Measurements from ENCODE around the gene RNF130. TPM values are rescaled to one million over a fixed set of nuclear protein-coding genes. Genes with fewer than 3 reads are reported as not detected.
A peak's percentile ranks its signal among the peaks of the same experiment; 100 is the strongest.

Gene RNF130
- total and polyA plus RNA-seq, 2 of the 13 experiments (the other 11 are each of a cell fraction or from before 2014, with no cell fraction given) = 28.2 to 28.3 TPM

GRCh38 chr5:180071531-180072255 is at the start of gene RNF130 (continued):
- peak; percentile 67; the same call in 1 of the 2 replicates for TF ChIP-seq RARA (CRISPR knock-in tag; IDR thresholded peaks at IDR 0.05)
- TF ChIP-seq ZNF724P (CRISPR knock-in tag; IDR thresholded peaks at IDR 0.05; ENCODE audit: borderline replicate concordance) = peak; percentile 99
- TF ChIP-seq KAT8 (CRISPR knock-in tag; IDR thresholded peaks at IDR 0.05) = peak; percentile 76
- TF ChIP-seq ZXDC (CRISPR knock-in tag; IDR thresholded peaks at IDR 0.05) = peak; percentile 96; the same call in 1 of the 2 replicates
- TF ChIP-seq CCDC6 (CRISPR knock-in tag; IDR thresholded peaks at IDR 0.05) = peak; percentile 99
- TF ChIP-seq ZNF275 (CRISPR knock-in tag; IDR thresholded peaks at IDR 0.05; ENCODE audit: borderline replicate concordance) = no peak; the same call in 1 of the 2 replicates
- TF ChIP-seq CREB1 (IDR thresholded peaks at IDR 0.05) = no peak
- no peak for TF ChIP-seq CREB1 (CRISPR knock-in tag; IDR thresholded peaks at IDR 0.05)
- TF ChIP-seq AKAP8 (CRISPR knock-in tag; IDR thresholded peaks at IDR 0.05) = peak; percentile 90
- TF ChIP-seq ZNF207 (IDR thresholded peaks at IDR 0.05; ENCODE audit: borderline replicate concordance) = no peak
- peak; percentile 96 for TF ChIP-seq ZNF562 (CRISPR knock-in tag; IDR thresholded peaks at IDR 0.05; ENCODE audit: borderline replicate concordance)
- TF ChIP-seq MLLT10 (CRISPR knock-in tag; IDR thresholded peaks at IDR 0.05) = no peak
- no peak for TF ChIP-seq TBX3 (IDR thresholded peaks at IDR 0.05; ENCODE audit: borderline replicate concordance)
- no peak for TF ChIP-seq CEBPB (IDR thresholded peaks at IDR 0.05; ENCODE audit: borderline replicate concordance, low read depth, low read length)
- peak; percentile 95; the same call in 1 of the 2 replicates for TF ChIP-seq ZFP90 (CRISPR knock-in tag; IDR thresholded peaks at IDR 0.05; ENCODE audit: borderline replicate concordance)
- peak; percentile 81 for TF ChIP-seq MED1 (CRISPR knock-in tag; IDR thresholded peaks at IDR 0.05)
- peak; percentile 7; the same call in 1 of the 2 replicates for TF ChIP-seq CTCF (CRISPR knock-in tag; IDR thresholded peaks at IDR 0.05)
- TF ChIP-seq ZNF704 (CRISPR knock-in tag; IDR thresholded peaks at IDR 0.05; ENCODE audit: borderline replicate concordance) = peak; percentile 99
- peak; percentile 98; the same call in 1 of the 2 replicates for TF ChIP-seq ZNF580 (CRISPR knock-in tag; IDR thresholded peaks at IDR 0.05; ENCODE audit: borderline replicate concordance, low read depth)
- TF ChIP-seq ZNF546 (CRISPR knock-in tag; conservative IDR thresholded peaks at IDR 0.05) = peak; percentile 95
- peak; percentile 96 for TF ChIP-seq CSRNP1 (CRISPR knock-in tag; IDR thresholded peaks at IDR 0.05)
